Measurements from ENCODE around the gene SH3RF1. TPM values are rescaled to one million over a fixed set of nuclear protein-coding genes. Genes with fewer than 3 reads are reported as not detected.

The SH3RF1 gene
- total and polyA plus RNA-seq, 2 of the 8 experiments (the other 6 are each of a cell fraction or from before 2014, with no cell fraction given) = 6.9 to 15.1 TPM

- no peak overlapping the region for H3K4ac ChIP-seq (replicated peaks; ENCODE audit: insufficient read length, low read depth, low read length)
- H3K18ac ChIP-seq (ENCODE audit: extremely low read depth, low read length) = no peak overlapping the region
- H2AK5ac ChIP-seq (ENCODE audit: low read depth, low read length) = no peak overlapping the region
- H3K56ac ChIP-seq (replicated peaks; ENCODE audit: insufficient read length, low read depth, low read length) = no peak overlapping the region
- TF ChIP-seq SP4 (IDR thresholded peaks at IDR 0.05; ENCODE audit: low read length) = no peak
- TF ChIP-seq CEBPB (IDR thresholded peaks at IDR 0.05; ENCODE audit: low read depth, low read length) = no peak
- TF ChIP-seq MAFK (IDR thresholded peaks at IDR 0.05; ENCODE audit: low read depth, low read length) = no peak
- TF ChIP-seq BCL11A (IDR thresholded peaks at IDR 0.05; ENCODE audit: low read depth in 2 of 2, low read length in 2 of 2) = no peak
- no peak for TF ChIP-seq SP2 (IDR thresholded peaks at IDR 0.05; ENCODE audit: low read length)
- TF ChIP-seq TAF7 (optimal IDR thresholded peaks at IDR 0.05; ENCODE audit: borderline replicate concordance, low read depth, low read length) = no peak
- TF ChIP-seq E2F6 (IDR thresholded peaks at IDR 0.05) = no peak
- TF ChIP-seq CBX8 (IDR thresholded peaks at IDR 0.05; ENCODE audit: borderline replicate concordance, low read depth, low read length) = no peak
- no peaks in the 10 kb centered on the region for H3K36me3 ChIP-seq (ENCODE audit: control insufficient read depth in 2 of 4, insufficient read depth in 4 of 4, low read length in 3 of 4)
- ChIA-PET POLR2A (ENCODE audit: partially characterized antibody) (interaction anchor here (0.9 kb wide), 1 partner anchor 9 kb away, joined by 3 read pairs; no protein-coding TSS in a partner anchor), CTCF (ENCODE audit: partially characterized antibody) (interaction anchor here (0.9 to 1.3 kb wide), 4 partner anchors 8 to 126 kb away, joined by 3 to 5 read pairs (median 4); no protein-coding TSS in a partner anchor)
- no peak overlapping the region for H3K27ac ChIP-seq (ENCODE audit: low read depth, low read length)
- H4K5ac ChIP-seq (ENCODE audit: insufficient read length, low read depth, low read length) = no peak overlapping the region
- H2BK15ac ChIP-seq (ENCODE audit: low read length) = no peak overlapping the region
- H3K9me3 ChIP-seq (ENCODE audit: insufficient read depth in 2 of 2, low read depth in 1 of 2, low read length in 1 of 2) = no peaks in the 10 kb centered on the region
- H2AFZ ChIP-seq (ENCODE audit: low read length) = no peak overlapping the region
- no peaks in the 10 kb centered on the region for H3K79me1 ChIP-seq (ENCODE audit: low read depth, low read length)
- H4K91ac ChIP-seq (replicated peaks; ENCODE audit: insufficient read length, low read length) = no peak overlapping the region
- H3K27me3 ChIP-seq (replicated peaks in 1 of 4; ENCODE audit: control insufficient read depth in 3 of 4, extremely low read depth in 1 of 4, insufficient read depth in 3 of 4, low read length in 3 of 4) = no peaks in the 10 kb centered on the region; a peak in 1 of 7 replicates
- DNase-seq (ENCODE audit: low read depth in 1 of 2, low spot score in 2 of 2) = no peak
- H4K20me1 ChIP-seq (replicated peaks in 1 of 2; ENCODE audit: control insufficient read depth in 1 of 2, insufficient read depth in 2 of 2, low read length in 2 of 2) = no peaks in the 10 kb centered on the region
- no peak overlapping the region for H2BK120ac ChIP-seq (replicated peaks; ENCODE audit: low read depth, low read length)
- no peak overlapping the region for H2BK5ac ChIP-seq (ENCODE audit: low read depth, low read length)
- H3K4me2 ChIP-seq (ENCODE audit: insufficient read depth in 1 of 2, low read depth in 2 of 2, low read length in 2 of 2) = no peak overlapping the region
- no peaks in the 10 kb centered on the region for H3K79me2 ChIP-seq (ENCODE audit: control insufficient read depth in 1 of 2, insufficient read depth in 2 of 2, low read length in 2 of 2)
- no peak overlapping the region for H3K14ac ChIP-seq (ENCODE audit: insufficient read length)
- H2BK20ac ChIP-seq (ENCODE audit: low read length) = no peak overlapping the region
- H3K4me1 ChIP-seq (replicated peaks in 1 of 4; ENCODE audit: control insufficient read depth in 3 of 4, insufficient read depth in 4 of 4, low read length in 3 of 4) = peaks cover 0 to 2% (median 0%) of the 10 kb centered on the region in 4 experiments; a peak in 1 of 7 replicates
- no peak overlapping the region for H3K4me3 ChIP-seq (ENCODE audit: extremely low read depth in 1 of 4, insufficient read depth in 2 of 4, low read depth in 3 of 4, low read length in 4 of 4)
- H3K23ac ChIP-seq (ENCODE audit: insufficient read length) = no peak overlapping the region
- no peaks in the 10 kb centered on the region for H3K23me2 ChIP-seq (ENCODE audit: low read depth, low read length)
- FAIRE-seq = no peak
- H3K9ac ChIP-seq (replicated peaks in 1 of 4; ENCODE audit: extremely low read depth in 1 of 4, low read depth in 3 of 4, low read length in 3 of 4) = no peak overlapping the region
- H4K8ac ChIP-seq (ENCODE audit: extremely low read depth, insufficient read depth, low read length) = no peak overlapping the region
- H2BK12ac ChIP-seq (ENCODE audit: low read depth, low read length) = no peak overlapping the region
Measured at GRCh38 chr4:169278624-169279023, 7.9 kb upstream of the SH3RF1 start.
